Measurements from ENCODE around the gene IDH3B.
"Not testable (repeated sequence)": the region's sequence is repeated elsewhere in the genome, so short reads cannot be mapped to it uniquely, and the experiment has no call there.

Gene IDH3B

DNA sequence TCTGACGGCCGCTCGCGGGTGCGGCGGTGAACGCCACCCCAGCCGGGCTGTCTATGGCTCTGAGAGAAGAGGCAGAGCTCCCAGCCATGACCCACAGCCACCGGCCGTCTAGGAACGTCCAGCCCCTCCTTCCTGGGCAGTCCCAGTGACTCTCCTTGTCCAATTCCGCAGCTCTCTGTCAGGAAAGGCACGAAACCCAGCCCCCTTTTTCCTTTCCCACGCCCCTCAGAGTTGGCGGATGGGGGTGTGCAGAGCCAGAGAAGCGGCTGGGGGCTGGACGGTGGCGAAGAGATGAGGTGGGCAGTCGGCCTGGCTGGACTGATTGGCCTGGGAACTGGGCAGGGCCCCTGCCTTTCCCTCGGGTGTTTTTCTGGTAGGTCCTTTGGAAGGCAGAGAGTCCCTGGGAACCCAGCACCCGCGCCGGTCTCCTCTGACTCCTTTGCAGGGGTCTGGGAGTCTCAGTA is 30.0 kb upstream of the IDH3B start:
- DNase-seq: no peak

DNA sequence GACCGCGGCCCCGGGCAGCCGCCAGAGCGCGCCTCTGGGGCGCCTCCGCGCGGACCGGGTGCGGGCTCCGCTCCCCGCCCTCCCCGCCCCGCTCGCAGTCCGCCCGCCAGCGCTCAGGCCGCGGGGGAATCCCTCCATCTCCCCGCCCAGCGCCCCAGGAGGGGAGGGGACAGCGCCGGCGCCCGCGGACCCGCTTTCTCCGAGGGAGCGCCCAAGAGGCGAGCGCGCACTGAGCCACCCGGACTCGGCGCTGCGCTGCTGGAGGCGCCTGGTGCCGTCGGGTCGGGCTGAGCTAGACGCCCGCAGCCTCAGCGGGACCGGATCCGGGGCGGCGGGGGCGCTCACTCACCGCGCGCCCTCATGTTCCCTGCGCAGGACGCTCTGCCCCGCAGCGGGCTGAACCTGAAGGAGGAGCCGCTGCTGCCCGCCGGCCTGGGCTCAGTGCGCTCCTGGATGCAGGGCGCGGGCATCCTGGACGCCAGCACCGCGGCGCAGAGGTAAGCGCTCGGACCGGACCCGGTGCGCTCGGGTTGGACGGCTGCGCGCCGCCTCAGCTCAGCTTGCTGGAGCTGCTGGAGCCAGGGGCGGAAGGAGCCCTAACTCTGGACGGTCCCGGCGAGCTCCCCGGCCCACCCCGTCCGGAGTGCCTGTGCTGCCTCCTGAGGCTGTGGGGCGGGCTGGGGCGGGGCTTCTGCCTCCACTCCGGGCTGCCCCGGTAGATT is 29.4 kb upstream of the IDH3B start:
- peak; percentile 39 for DNase-seq

DNA sequence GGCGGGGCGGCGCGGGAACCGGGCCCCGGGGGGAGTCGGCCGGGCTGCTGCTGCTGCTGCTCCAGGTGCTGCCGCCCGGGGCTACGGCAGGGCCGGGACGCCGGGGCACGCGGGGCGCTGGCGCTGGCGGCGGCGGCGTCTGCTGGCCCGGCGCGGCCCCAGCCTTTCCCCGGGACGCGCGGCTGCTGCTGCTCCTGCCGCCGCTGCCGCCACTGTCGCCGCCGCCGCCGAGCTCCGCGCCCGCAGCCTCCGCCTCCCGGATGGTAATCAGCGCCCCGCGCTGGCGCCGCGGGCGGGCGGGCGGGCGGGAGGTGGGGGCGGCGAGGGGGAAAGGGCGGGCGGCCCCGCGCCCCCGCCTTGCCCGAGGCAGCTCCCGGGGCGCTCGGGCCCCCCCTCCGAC is 28.9 kb upstream of the IDH3B start:
- peak; percentile 18 for DNase-seq

DNA sequence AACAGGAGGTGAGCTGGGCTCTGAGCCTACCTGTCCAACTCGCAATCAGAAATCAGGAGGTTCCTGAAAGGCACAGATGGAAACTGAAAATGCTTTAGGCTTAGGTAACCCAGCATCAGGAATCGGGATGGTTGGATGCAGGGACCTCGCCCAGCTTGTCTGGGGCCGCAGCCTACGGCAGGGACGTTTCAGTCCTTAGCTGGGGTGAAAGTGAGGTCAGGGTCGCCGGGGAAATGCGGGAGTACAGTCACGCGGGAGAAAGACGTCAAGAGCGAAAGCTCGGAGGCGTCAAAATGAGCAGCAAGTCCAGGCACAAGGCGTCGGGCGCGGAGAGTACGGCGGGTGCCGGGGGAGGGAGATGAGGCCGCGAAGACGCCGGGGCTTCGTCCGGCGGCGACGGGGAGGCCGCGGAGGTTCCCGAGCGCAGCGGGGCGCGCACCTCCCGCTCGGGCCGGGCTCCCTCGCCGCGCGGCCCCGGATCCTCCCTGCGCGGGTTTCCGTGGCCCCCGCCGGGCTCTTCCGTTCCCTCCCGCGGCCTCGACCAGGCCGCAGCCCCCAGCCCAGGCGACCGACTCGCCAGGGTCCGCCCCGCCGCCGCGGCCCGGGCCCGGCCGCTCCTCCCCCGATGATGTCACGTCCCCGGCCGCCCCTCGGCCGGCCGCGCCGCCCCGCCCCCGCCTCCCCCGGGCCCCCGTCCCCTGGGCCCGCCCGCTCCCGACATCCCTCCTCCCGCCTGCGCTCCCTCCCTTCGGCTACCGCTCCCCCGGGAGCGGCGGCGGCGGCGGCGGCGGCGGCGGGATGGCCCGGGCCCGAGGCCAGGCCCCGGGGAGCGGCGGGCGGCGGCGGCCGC is 28.2 kb upstream of the IDH3B start, which contains the start of gene EBF4:
TSS of gene EBF4 (plus strand) at position 745 of the 850 bp plus-strand sequence. CDS start 866 bp downstream, outside the sequence.
- DNase-seq: peak; percentile 17

DNA sequence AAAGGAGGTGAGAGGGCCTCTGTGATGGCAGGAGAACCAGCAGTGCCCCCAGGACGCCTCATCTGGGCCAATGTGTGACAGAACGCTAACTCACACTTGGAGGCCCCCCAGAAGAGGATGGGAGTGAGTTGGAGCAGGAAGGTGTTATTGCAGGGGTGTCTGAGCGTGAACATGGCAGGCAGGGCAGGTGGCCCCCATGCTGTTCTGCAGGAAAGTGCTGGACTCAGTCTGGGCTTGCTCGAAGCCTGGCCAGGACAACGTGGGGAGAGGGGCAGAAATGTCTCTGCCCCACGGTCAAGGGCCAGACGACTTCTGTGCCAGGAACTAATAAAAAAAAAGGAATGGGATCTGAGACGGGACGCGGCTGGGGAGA is 27.6 kb upstream of the IDH3B start:
- DNase-seq: no peak

DNA sequence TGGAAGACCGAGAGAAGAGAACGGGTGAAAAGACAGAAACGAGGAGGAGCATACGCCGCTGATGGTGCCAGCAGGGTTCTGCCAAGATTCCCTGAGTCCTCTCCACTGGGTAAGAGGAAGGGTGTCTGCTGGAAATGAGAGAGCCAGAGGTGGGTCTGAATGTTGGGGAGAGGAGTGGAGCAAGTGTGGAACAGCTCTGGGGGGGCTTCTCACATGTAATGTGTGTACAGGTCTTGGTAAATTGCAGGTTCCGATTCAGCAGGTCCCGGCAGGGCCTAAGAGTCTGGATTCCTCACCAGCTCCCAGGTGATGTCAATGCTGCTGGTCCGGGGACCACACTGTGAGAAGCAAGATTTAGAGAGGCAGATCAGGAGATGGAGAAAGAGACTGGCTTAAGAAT is 27.1 kb upstream of the IDH3B start:
- DNase-seq: no peak

DNA sequence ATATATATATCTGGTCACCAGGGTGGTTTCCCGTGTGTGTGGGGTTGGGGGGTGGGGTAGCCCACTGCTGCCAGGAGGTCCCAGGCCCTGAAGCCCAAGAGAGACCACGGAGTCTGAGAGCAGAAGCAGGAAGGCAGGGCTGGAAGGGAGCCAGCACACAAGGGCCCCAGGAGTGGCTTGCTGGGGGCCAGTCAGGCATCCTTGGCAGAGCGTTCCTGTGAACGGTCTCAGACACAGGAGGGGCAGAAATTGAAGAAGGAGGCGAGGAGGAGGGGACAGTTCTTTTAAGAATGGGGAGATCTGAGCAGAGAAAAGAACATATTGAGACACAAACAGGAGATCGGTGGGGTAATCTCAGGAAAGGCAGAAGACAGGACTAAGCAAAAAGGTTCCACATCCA is 26.7 kb upstream of the IDH3B start:
- no peak for DNase-seq

DNA sequence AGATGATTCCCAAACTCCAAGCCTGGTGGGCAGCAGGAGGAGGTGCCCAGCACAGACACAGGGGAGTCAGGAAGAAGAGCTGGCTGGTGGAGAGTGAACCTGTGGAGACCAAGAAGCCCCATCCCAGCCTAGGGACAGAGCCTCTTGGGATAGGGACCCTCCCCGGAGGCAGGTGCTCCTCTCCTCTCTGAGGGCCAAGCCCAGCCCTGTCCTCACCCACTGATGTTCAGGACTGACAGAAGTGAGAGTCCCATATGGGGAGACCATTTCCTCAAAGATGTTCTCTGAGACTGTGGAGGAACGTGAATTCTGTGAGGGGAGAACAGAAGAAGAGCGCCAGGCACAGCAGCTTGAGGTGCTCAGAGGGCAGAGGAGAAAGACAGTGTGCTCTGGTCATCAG is 26.2 kb upstream of the IDH3B start:
- DNase-seq: no peak

DNA sequence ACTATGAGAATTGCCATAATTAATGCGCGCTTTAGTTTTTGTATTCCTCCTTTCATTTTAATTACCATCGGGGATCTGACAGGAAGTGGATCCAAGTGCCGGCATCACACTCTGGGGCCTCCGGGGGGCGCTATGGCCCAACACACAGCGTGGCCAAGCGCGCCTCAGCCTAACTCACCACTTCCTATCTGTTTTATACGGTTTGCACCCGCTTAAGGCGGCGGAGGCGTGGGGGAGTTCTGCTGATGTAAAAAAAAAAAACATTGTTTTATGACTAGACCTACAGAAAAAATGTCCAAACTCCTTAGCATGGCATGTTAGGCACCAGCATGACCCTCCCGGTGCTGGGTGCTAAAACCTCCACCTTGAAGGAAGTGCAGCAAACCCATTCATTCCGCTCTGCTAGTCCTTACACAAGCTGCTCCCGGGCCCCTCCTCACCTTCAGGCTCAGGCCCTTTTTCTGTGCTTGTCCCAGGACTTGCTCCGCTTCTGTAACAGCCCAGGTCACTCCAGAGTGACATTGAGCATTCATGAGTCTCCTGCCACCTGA is 24.1 kb upstream of the IDH3B start:
- DNase-seq: peak; percentile 68

DNA sequence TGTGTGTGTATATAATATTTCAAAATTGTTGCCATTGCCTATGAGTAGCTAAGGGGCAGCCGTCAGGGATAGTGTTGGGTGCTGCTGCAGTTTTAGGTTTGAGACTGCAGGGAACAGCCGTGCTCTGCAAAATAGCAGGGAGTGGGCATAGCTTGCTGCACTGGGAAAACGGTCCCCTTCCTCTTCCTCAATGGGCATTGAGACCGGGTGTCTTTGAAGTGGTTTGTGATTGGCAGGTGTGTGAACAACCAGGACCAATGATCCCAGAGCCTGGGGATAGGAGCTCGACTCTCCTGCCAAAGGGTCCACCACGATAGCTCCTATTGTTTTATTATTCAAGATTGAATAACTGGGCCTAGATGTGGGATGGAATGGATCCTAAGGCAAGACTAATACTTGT is 23.5 kb upstream of the IDH3B start:
- no peak for DNase-seq

DNA sequence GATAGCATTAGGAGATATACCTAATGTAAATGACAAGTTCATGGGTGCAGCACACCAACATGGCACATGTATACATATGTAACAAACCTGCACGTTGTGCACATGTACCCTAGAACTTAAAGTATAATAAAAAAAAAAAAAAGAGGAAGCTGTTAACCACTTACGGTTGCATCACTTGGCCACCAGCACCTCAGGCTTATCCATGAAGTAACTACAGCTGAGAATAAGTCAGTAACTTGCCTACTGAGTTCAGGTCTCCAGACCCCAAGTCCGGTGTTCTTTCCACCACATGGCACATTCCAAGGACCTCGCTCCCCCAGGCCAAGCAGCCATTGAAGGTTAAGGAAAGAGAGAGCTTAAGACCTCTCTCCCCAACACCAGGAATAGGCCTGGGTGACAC is 20.8 kb upstream of the IDH3B start:
- not testable (repeated sequence) for DNase-seq

DNA sequence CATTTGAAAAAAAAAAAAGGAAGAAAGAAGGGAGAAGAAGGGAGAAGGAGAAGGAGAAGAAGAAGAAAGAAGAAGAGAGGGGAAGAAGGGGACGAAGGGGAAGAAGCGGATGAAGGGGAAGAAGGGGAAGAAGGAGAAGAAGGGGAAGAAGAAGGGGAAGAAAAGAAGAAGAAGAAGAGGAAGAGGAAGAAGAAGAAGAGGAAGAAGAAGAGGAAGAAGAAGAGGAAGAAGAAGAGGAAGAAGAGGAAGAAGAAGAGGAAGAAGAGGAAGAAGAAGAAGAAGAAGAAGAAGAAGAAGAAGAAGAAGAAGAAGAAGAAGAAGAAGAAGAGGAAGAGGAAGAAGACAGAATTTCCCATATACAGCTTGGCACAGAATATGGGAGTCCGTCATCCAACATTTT is 18.0 kb upstream of the IDH3B start:
- not testable (repeated sequence) for DNase-seq

DNA sequence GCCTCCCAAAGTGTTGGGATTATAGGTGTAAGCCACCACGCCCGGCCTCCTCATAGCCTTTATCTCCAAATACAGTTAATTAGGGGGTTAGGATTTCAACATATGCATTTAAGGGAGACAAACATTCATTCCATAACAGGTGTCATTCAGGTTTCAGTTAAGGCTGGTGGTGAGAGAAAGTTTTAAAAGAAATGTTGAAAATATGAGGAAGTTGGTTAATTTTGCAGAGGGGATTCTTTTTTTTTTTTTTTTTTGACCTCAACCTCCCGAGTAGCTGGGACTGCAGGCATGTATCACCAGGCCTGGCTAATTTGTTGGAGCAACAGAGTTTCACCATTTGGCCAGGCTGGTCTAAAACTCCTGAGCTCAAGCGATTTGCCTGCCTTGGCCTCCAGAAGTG is 16.0 kb upstream of the IDH3B start:
- no peak for DNase-seq

DNA sequence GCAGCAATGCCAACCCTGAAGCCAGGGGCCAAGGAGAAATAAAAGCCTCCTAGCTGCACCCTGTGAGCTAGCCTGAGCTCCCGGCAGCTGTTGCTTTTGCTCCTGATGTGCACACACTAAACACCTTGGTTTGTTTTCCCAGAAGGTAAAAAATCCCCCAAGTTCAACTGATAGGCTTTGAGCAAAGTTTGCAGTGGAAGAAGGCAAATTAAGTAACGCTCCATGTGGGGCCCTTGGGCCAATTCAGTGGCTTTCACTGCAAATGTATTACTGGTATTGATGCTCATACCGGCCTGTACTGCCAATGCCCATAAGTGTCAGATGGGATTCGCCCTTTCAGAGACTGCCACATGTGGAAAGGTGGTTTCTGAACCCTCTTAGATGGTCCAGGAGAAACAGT is 9.4 kb upstream of the IDH3B start:
- no peak for DNase-seq

DNA sequence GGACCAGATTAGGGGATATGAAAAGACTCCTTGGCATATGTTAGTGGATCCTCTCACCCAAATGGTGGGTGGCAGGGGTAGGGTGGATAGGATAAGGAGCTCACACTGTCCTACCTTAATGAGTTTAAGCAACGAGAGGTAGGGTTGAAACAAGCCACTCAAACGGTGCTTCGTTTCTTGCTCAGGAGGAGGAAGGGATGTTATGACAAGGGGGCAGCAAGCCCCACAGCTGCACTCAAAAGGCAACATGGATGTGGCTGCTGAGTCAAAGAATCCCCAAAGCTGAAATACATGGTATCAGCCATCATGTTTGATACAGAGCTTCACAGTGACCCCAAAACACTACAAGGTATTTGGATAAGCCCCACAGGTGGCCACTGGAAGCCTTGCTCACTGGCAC is 8.4 kb upstream of the IDH3B start:
- no peak for DNase-seq

DNA sequence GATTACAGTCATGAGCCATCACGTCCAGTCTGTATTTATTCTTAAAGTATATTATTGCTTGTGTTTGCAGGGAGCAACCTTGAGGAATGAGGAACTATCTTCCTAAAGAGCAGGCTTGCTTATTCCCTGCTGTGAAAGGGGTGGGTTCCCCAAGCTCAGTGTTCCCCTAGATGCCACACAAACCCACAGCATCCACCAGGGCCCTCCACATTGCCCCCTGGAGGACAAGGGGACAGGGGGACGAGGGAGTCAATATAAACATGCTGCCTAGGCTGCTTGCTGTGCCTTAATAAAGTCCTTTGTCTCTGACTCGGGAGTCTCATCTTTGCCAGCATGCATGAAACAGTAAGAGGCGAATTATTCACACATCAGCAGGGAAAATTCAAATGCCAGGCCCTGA is 8.0 kb upstream of the IDH3B start:
- DNase-seq: no peak

DNA sequence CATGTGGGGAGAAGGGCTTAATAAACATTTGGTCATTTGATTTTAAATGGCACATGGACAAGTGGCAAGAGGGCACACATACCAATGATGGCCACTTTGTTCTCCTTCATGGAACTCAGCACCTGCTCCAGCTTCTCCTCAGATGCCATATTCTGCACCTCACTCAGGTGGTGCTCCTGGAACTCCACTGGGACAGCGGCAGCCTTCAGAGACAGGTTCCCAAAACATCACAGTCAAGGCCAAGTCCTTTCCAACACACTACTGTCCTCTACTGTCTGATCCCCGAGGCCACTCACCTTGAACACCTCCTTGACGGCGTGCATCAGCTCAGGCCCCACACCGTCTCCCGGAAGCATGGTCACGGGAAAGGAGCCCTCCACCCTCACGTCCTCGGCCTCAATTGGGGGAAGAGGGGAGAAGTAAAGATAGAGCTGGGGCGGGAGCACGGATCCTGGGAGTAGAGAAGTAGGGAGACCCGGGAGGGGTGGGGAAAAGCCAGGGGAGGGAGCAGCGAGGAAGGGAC is 591 bp downstream of the IDH3B start:
- DNase-seq: no peak

DNA sequence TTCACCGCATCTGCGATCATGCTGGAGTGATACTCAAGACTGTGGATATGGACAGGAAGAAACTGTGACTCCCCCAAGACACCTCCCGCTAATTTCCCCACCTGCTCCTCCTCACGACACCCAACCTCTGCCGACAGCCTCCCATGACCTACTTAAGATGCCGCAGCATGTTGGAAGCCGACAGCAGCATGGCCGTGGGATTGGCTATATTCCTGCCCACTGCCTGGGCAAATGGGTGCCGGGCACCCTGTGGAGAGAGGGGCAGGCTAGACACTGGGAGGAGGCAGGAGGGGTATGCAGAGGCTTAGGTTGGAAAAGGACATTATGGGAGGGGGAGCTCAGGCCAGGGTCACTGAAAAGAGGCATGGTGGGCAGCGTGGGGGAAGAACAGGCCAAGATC is 4.5 kb downstream of the IDH3B start:
- DNase-seq: no peak

DNA sequence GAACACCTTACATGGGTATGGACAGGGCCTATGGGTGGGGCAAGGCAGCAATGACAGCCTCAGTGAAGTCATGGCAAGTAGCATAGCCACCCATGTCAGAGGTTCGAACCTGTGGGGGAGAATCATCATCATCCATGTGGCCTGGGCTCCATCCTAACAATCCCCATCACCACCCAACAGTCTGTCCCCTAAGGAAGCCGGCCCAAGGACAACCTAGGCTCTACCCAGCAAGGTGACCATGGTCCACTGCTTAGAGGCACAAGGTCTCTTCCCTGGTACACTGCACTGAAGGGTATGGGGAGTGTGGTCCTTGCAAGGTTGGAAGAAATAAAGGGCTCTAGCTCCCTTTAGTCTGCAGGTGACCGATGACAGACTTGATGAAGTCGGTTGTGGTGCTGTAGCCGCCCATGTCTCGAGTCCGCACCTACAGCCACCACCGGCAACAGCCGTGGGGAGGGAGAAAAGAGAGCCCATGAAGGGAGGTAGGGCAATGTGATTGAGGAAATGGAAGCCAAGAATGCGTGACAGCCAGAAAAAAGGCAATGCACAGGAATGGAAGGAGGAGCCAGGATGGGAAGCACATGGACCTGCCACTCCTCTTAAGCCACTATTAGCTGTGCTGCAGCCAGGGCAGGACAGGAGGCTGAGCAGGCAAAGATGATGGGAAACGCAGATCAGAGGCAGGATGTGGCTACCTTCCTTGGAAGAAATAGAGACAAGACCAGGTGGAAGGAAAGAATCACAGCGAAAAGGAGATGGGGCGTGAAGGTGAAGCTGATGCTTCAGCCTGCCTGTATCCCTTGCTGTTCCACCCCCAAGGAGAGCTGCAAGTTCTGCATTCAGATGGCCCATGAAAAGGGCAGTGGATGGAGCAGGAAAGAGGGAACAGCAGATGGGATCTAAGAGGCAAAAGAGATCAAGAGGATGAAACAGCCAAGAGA is 5.3 kb downstream of the IDH3B start:
- no peak for DNase-seq

DNA sequence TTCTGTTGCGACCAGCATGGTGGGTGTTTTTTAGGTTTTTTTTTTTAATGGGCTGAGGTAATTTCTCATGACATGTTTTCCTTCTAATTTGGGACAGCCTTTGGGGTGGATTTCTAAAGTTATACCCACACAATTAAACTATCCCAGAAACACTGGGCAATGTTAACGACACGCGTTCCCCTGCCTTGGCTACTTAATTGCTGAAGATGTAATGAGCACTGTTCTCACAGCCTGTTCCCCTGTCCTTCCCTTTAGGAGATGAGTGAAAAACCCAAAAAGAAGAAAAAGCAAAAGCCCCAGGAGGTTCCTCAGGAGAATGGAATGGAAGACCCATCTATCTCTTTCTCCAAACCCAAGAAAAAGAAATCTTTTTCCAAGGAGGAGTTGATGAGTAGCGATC is 6.3 kb downstream of the IDH3B start:
- no peak for DNase-seq

DNA sequence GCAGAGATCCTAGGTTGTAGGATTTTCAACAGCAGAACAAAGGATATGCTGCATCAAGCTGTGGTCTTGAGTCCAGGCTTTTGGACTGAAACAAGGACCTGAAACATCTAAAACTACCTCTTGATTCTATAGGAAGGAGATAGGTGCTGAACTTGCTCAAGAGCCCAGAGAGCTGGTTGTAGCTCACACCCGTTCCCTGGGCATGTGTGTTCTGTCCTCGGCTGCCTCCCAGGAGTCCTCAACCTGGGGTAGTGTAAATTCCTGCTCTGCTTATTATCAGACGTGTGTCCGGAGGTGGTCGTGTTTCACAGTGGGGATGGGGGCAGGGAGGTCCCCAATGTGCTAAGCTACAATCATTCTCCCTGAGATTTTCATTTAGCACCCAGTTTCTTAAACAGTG is 6.8 kb downstream of the IDH3B start:
- DNase-seq: no peak

DNA sequence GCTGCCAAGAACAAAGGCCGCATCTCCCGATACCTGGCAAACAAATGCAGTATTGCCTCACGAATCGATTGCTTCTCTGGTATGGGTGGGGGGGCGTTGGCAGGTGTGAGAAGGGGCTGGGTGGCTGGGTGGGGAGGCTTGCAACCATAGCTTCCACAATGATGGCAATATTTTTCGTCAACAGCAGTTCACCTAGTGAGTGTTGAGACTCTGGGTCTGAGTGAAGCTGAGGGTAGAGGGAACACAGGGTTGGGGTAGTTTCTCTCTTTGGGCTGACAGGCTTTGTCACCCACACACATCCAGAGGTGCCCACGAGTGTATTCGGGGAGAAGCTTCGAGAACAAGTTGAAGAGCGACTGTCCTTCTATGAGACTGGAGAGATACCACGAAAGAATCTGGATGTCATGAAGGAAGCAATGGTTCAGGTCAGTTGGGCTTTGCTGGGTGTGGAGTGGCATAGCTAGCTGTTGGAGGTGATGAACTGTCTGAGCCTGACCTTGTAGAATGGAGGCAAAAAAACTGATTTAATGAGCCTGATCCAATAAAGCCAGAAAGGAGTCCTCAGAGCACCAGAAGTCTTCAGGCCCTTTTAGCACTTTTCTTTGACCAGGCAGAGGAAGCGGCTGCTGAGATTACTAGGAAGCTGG is 7.4 kb downstream of the IDH3B start:
- no peak for DNase-seq

Measured in T-helper 9 cell (primary cell).